ENCODE results near the gene LASP1NB.

GRCh38 chr17:38920374-38921291 lies 4.8 kb upstream of the LASP1NB start:
- TF ChIP-seq CTCF (conservative IDR thresholded peaks at IDR 0.05; ENCODE audit: low read length) = no peak
- TF ChIP-seq EZH2phosphoT487 (IDR thresholded peaks at IDR 0.05; ENCODE audit: borderline replicate concordance) = no peak

All from Loucy (cell line).